A549 (cell line): ENCODE data around the gene RNF166. TPM values are rescaled to one million over a fixed set of nuclear protein-coding genes. Genes with fewer than 3 reads are reported as not detected.
A peak's percentile ranks its signal among the peaks of the same experiment; 100 is the strongest.

Experiments used
- ATAC-seq, 2 experiments: fragments of 200-7000 bp in 1 of 2; fragments of >200 bp in 1 of 2; cut with Nextera tagmentation in 1 of 2; cut with Tn5 transposase in 1 of 2; 3 replicates each; pipeline versions ENCODE4 v1.8.0 to v1.9.1; 2018 to 2020; ENCODE audit warnings: mild to moderate bottlenecking in 1 of 2, moderate library complexity in 1 of 2
- CTCF ChIA-PET: fragments of 300-600 bp; sonication (Branson Sonifier 250); formaldehyde crosslinking; extraction: SDS; loops from one replicate; lab custom pipeline; 2021; ENCODE audit warnings: antibody characterized with exemption, inconsistent platforms; lab: Yijun Ruan, JAX
- POLR2A ChIA-PET: fragments of 350-600 bp; formaldehyde crosslinking; extraction: SDS; loops from one replicate; lab custom pipeline; 2021; ENCODE audit warnings: antibody characterized with exemption, inconsistent platforms; lab: Yijun Ruan, JAX
- DNase-seq, 2 experiments: peaks; one replicate each; pipeline versions ENCODE4 v3.0.0 to v3.0.0-alpha.2; 2011 to 2016; ENCODE audit warnings: low read depth in 1 of 2, low spot score in 1 of 2
- FAIRE-seq: peaks from 2 replicates; lab custom pipeline; 2011; peaks lifted over from hg19 to GRCh38; lab: Jason Lieb, UNC
- H3K27ac ChIP-seq, 2 experiments: fragments of >200 bp; sonication (Bioruptor Twin); formaldehyde crosslinking; 3 replicates each; pipeline ENCODE4 v1.5.1; 2016 to 2017
- H3K4me1 ChIP-seq: fragments of >200 bp; sonication (Bioruptor Twin); formaldehyde crosslinking; 3 replicates; pipeline ENCODE4 v1.6.1; 2016
- H3K4me2 ChIP-seq: fragments of >200 bp; sonication (Bioruptor Twin); formaldehyde crosslinking; 3 replicates; pipeline ENCODE4 v1.6.1; 2016
- H3K4me3 ChIP-seq: fragments of >200 bp; sonication (Bioruptor Twin); formaldehyde crosslinking; 3 replicates; pipeline ENCODE4 v1.5.1; 2016
- H3K9me3 ChIP-seq: fragments of >200 bp; sonication (Bioruptor Twin); formaldehyde crosslinking; 3 replicates; pipeline ENCODE4 v1.6.1; 2016
- BHLHE40 ChIP-seq: IDR thresholded peaks from 2 replicates; pipeline ENCODE4 v1.6.1; 2012; ENCODE audit warnings: low read depth, low read length, inconsistent platforms
- CBX2 ChIP-seq: fragments of 200-600 bp; sonication (generic); IDR thresholded peaks from 2 replicates; pipeline ENCODE4 v1.6.1; 2016; ENCODE audit warnings: low read depth, mild to moderate bottlenecking, borderline replicate concordance
- CEBPB ChIP-seq, 2 experiments: fragments of >200 bp in 1 of 2; sonication (Bioruptor Twin) in 1 of 2; formaldehyde crosslinking in 1 of 2; IDR thresholded peaks; 2 replicates each; pipeline ENCODE4 v1.6.1; 2012 to 2016
- EHMT2 ChIP-seq: fragments of 200-600 bp; sonication (generic); IDR thresholded peaks from 2 replicates; pipeline ENCODE4 v1.6.1; 2016; ENCODE audit warnings: antibody characterized with exemption, low read depth, mild to moderate bottlenecking, moderate library complexity
- FOSL2 ChIP-seq, 2 experiments: fragments of 450-650 bp in 1 of 2; fragments of >200 bp in 1 of 2; sonication (Bioruptor Twin) in 1 of 2; formaldehyde crosslinking; IDR thresholded peaks; 2 replicates each; pipeline versions ENCODE4 v1.5.0 to v1.6.1; 2016 to 2020; ENCODE audit warnings: mild to moderate bottlenecking in 1 of 2, moderate library complexity in 1 of 2
- HDAC2 ChIP-seq: fragments of 200-600 bp; sonication (generic); IDR thresholded peaks from 2 replicates; pipeline ENCODE4 v1.6.1; 2016
- HEYL ChIP-seq: fragments of 250-450 bp; sonication (Bioruptor Pico); IDR thresholded peaks from 2 replicates; pipeline ENCODE4 v1.8.0; 2021; ENCODE audit warnings: mild to moderate bottlenecking, moderate library complexity
- HOXB5 ChIP-seq: fragments of 250-450 bp; sonication (Bioruptor Pico); IDR thresholded peaks from 2 replicates; pipeline ENCODE4 v1.5.0; 2020; ENCODE audit warnings: mild to moderate bottlenecking, moderate library complexity
- KDM1A ChIP-seq: fragments of 200-600 bp; sonication (generic); IDR thresholded peaks from 2 replicates; pipeline ENCODE4 v1.6.1; 2016; ENCODE audit warnings: low read depth, mild to moderate bottlenecking
- KDM5A ChIP-seq: fragments of 200-600 bp; sonication (generic); IDR thresholded peaks from 2 replicates; pipeline ENCODE4 v1.6.1; 2016; ENCODE audit warnings: antibody characterized with exemption, mild to moderate bottlenecking
- NFE2L2 ChIP-seq: fragments of 150-350 bp; conservative IDR thresholded peaks from 2 replicates; pipeline ENCODE4 v1.6.1; 2014; ENCODE audit warnings: low read length
- PHF8 ChIP-seq: fragments of 200-600 bp; sonication (generic); IDR thresholded peaks from 2 replicates; pipeline ENCODE4 v1.6.1; 2016; ENCODE audit warnings: low read depth, mild to moderate bottlenecking, antibody characterized with exemption, moderate library complexity, borderline replicate concordance
- RAD21 ChIP-seq, 2 experiments: fragments of >200 bp in 1 of 2; sonication (Bioruptor Twin) in 1 of 2; formaldehyde crosslinking in 1 of 2; IDR thresholded peaks in 1 of 2; conservative IDR thresholded peaks in 1 of 2; 2 replicates in 1 of 2; 3 replicates in 1 of 2; pipeline ENCODE4 v1.6.1; 2012 to 2018; ENCODE audit warnings: inconsistent platforms in 1 of 2
- RARB ChIP-seq: fragments of 250-450 bp; sonication (Bioruptor Pico); IDR thresholded peaks from 2 replicates; pipeline ENCODE4 v1.8.0; 2021; ENCODE audit warnings: mild to moderate bottlenecking, moderate library complexity
- RCOR1 ChIP-seq: fragments of 150-350 bp; IDR thresholded peaks from 2 replicates; pipeline ENCODE4 v1.6.1; 2014; ENCODE audit warnings: antibody characterized with exemption, low read length, low read depth
- RNF2 ChIP-seq: fragments of 200-600 bp; sonication (generic); IDR thresholded peaks from 2 replicates; pipeline ENCODE4 v1.6.1; 2016; ENCODE audit warnings: low read depth, mild to moderate bottlenecking, antibody characterized with exemption, moderate library complexity, borderline replicate concordance
- SMC3 ChIP-seq: fragments of >200 bp; sonication (Bioruptor Twin); formaldehyde crosslinking; IDR thresholded peaks from 3 replicates; pipeline ENCODE4 v1.6.1; 2018; ENCODE audit warnings: inconsistent platforms
- TFCP2L1 ChIP-seq: fragments of 250-450 bp; sonication (Bioruptor Pico); IDR thresholded peaks from 2 replicates; pipeline ENCODE4 v1.5.0; 2021; ENCODE audit warnings: mild to moderate bottlenecking
- WGBS: methylation state at CpG from one replicate; pipeline ENCODE4 v1.1.6; 2017; ENCODE audit errors: missing lambda C conversion rate; 5-methylcytosine and 5-hydroxymethylcytosine counted together
- polyA plus RNA-seq, 4 experiments: library from polyadenylated mRNA; depleted of rRNA in 3 of 4; stranded (reverse); fragments of >200 nt; fragmentation: RNase III in 1 of 4; extraction: RNeasy Plus Mini Kit Qiagen cat#74134 plus additional on column Dnase treatment in 1 of 4; gene quantifications; 2 replicates in 3 of 4; 3 replicates in 1 of 4; pipeline ENCODE4 v1.2.3, GENCODE V29; 2011 to 2017
- TF ChIP-seq, protein P1 (sequence below): IDR thresholded peaks from 2 replicates; pipeline ENCODE4 v1.6.1; 2012
- TF ChIP-seq, protein P2 (sequence below): fragments of 250-450 bp; sonication (Bioruptor Pico); IDR thresholded peaks from 2 replicates; pipeline ENCODE4 v1.5.0; 2020; ENCODE audit warnings: low read depth, mild to moderate bottlenecking, moderate library complexity
- TF ChIP-seq, protein P3 (sequence below): IDR thresholded peaks from 2 replicates; pipeline ENCODE4 v1.6.1; 2012
- TF ChIP-seq, protein P4 (sequence below): fragments of 250-450 bp; sonication (Bioruptor Pico); IDR thresholded peaks from 2 replicates; pipeline ENCODE4 v1.5.0; 2021; ENCODE audit warnings: mild to moderate bottlenecking, moderate library complexity, borderline replicate concordance
- TF ChIP-seq, protein P5 (sequence below): fragments of 200-600 bp; sonication (generic); IDR thresholded peaks from 2 replicates; pipeline ENCODE4 v1.6.1; 2016; ENCODE audit warnings: antibody characterized with exemption, mild to moderate bottlenecking, moderate library complexity

Gene RNF166
- polyA plus RNA-seq, 2 of the 4 experiments (the other 2 are of a cell fraction), result 9.4 to 11.6 TPM

DNA sequence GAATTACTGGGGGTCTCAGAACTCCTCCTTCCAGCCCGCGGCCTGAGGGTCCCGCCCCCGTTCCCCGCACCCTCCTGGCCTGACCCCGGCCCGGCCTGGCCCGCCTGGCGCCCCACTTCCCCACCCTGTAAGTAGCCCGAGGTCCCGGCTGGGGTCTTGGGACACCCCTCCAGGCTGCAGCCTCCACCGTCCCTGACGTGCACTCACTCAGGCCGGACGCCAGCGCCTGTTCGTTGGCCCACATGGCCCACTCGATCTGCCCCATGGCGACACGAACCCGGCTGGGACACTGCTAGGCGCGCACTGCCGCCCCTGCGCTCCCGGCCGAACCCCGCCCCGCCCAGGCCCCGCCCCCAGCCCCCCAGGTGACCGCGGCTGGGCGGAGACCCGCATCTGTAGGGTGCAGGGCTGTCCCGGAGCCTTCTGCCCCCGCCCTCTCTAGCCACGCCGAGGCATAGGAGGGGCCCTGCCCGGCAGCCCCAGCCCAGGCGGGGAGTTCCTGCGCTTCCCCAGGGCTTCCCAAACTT, 55.4 kb downstream of the RNF166 start, which contains the start of gene CYBA (continued):
- no peak for TF ChIP-seq RARB
- TF ChIP-seq, protein P1, sequence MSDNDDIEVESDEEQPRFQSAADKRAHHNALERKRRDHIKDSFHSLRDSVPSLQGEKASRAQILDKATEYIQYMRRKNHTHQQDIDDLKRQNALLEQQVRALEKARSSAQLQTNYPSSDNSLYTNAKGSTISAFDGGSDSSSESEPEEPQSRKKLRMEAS, result peak; percentile 70
- TF ChIP-seq, all 56 proteins: peak for 6

DNA sequence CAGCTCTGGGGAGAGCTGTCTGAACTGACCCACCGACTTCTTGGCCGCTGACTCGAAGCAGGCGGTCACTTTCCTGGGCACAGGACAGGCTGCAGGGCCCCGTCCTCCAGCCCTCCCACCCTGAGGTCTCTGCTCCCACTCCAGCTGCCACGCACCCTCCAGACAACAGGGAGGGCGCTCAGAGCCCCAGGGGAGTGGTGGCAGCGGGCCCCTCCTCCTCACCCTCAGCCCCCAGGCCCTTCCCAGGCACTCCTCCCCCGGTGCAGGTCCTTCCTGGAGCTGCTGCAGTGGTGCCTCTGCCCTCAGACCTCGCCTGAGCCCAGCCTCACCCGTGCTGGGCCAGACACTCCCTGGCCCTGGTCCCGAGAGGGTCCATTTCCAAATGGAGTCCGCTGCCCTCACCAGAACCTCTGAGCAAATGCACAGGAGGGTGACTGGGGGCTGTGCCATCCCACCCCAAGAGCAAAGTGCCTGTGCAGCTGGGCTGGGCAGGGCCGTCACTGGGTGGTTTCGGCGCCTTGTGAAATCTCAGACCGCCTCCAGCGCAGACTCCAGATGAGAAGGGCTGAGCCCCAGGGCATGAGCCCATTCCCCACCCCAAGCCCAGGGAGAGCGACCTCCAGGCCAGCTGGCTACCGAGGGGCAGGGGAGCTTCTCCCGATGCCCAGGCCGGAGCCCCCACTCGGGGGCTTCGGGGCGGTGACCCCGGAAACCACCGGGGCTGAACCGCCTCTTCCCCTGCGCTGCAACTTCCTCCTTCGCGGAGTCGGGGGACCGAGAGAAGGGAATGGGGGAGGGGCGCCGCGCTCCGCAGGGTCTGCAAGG, 56.1 kb downstream of the RNF166 start:
- peak; percentile 45 to 61 for ATAC-seq

More for the DNA sequence above, 56.1 kb downstream of the RNF166 start:
- peaks cover 21% of the 10 kb centered on the region for H3K4me1 ChIP-seq
- H3K9me3 ChIP-seq, result no peaks in the 10 kb centered on the region
- no peak for DNase-seq
- no peak for TF ChIP-seq BHLHE40
- TF ChIP-seq, protein P2, sequence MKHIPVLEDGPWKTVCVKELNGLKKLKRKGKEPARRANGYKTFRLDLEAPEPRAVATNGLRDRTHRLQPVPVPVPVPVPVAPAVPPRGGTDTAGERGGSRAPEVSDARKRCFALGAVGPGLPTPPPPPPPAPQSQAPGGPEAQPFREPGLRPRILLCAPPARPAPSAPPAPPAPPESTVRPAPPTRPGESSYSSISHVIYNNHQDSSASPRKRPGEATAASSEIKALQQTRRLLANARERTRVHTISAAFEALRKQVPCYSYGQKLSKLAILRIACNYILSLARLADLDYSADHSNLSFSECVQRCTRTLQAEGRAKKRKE, result no peak
- TF ChIP-seq TFCP2L1 (CRISPR knock-in tag), result no peak
- 0 out of 2 replicates have a peak, but pooled peaks have one; percentile 33 for TF ChIP-seq RNF2
- TF ChIP-seq CBX2, result no peak
- TF ChIP-seq RCOR1, result no peak
- no peak for TF ChIP-seq RAD21 (conservative IDR thresholded peaks at IDR 0.05 in 1 of 2, IDR thresholded peaks at IDR 0.05 in 1 of 2)
- TF ChIP-seq, protein P1, result 0 out of 2 replicates have a peak, but pooled peaks have one; percentile 11
- TF ChIP-seq, protein P3, sequence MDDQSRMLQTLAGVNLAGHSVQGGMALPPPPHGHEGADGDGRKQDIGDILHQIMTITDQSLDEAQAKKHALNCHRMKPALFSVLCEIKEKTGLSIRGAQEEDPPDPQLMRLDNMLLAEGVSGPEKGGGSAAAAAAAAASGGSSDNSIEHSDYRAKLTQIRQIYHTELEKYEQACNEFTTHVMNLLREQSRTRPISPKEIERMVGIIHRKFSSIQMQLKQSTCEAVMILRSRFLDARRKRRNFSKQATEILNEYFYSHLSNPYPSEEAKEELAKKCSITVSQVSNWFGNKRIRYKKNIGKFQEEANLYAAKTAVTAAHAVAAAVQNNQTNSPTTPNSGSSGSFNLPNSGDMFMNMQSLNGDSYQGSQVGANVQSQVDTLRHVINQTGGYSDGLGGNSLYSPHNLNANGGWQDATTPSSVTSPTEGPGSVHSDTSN, result no peak
- TF ChIP-seq KDM1A, result no peak
- TF ChIP-seq, protein P4, sequence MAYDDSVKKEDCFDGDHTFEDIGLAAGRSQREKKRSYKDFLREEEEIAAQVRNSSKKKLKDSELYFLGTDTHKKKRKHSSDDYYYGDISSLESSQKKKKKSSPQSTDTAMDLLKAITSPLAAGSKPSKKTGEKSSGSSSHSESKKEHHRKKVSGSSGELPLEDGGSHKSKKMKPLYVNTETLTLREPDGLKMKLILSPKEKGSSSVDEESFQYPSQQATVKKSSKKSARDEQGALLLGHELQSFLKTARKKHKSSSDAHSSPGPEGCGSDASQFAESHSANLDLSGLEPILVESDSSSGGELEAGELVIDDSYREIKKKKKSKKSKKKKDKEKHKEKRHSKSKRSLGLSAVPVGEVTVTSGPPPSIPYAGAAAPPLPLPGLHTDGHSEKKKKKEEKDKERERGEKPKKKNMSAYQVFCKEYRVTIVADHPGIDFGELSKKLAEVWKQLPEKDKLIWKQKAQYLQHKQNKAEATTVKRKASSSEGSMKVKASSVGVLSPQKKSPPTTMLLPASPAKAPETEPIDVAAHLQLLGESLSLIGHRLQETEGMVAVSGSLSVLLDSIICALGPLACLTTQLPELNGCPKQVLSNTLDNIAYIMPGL (CRISPR knock-in tag), result no peak
- no peak for TF ChIP-seq HOXB5 (CRISPR knock-in tag)
- TF ChIP-seq, protein P5, sequence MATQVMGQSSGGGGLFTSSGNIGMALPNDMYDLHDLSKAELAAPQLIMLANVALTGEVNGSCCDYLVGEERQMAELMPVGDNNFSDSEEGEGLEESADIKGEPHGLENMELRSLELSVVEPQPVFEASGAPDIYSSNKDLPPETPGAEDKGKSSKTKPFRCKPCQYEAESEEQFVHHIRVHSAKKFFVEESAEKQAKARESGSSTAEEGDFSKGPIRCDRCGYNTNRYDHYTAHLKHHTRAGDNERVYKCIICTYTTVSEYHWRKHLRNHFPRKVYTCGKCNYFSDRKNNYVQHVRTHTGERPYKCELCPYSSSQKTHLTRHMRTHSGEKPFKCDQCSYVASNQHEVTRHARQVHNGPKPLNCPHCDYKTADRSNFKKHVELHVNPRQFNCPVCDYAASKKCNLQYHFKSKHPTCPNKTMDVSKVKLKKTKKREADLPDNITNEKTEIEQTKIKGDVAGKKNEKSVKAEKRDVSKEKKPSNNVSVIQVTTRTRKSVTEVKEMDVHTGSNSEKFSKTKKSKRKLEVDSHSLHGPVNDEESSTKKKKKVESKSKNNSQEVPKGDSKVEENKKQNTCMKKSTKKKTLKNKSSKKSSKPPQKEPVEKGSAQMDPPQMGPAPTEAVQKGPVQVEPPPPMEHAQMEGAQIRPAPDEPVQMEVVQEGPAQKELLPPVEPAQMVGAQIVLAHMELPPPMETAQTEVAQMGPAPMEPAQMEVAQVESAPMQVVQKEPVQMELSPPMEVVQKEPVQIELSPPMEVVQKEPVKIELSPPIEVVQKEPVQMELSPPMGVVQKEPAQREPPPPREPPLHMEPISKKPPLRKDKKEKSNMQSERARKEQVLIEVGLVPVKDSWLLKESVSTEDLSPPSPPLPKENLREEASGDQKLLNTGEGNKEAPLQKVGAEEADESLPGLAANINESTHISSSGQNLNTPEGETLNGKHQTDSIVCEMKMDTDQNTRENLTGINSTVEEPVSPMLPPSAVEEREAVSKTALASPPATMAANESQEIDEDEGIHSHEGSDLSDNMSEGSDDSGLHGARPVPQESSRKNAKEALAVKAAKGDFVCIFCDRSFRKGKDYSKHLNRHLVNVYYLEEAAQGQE, result no peak
- TF ChIP-seq HEYL (CRISPR knock-in tag), result no peak
- no peak for TF ChIP-seq NFE2L2
- no peak for TF ChIP-seq FOSL2 (IDR thresholded peaks at IDR 0.05)
- no peak for TF ChIP-seq FOSL2 (CRISPR knock-in tag; IDR thresholded peaks at IDR 0.05)
- no peak for TF ChIP-seq SMC3
- TF ChIP-seq KDM5A, result no peak
- 0 out of 4 replicates have a peak, but pooled peaks of 1 of the 2 experiments have one; percentile 2 for TF ChIP-seq CEBPB (IDR thresholded peaks at IDR 0.05)
- no peak for TF ChIP-seq EHMT2
- no peak for TF ChIP-seq PHF8
- TF ChIP-seq HDAC2, result no peak
- WGBS, result 25% methylated on average over 18 of the region's 37 CpGs
- FAIRE-seq, result no peak
- H3K4me2 ChIP-seq, result peak overlapping the region; percentile 99
- ChIA-PET POLR2A (no interaction called here), CTCF (interaction anchor here (1.0 to 2.0 kb wide), 4 partner anchors 11 to 88 kb away, joined by 3 to 7 read pairs (median 4); no protein-coding TSS in a partner anchor)
- peak overlapping the region; percentile 89 to 93 for H3K27ac ChIP-seq
- peak overlapping the region; percentile 94 for H3K4me3 ChIP-seq
